CD14-positive monocyte (primary cell): ENCODE data around the gene MRPS9. TPM values are rescaled to one million over a fixed set of nuclear protein-coding genes. Genes with fewer than 3 reads are reported as not detected.

Experiments used
- DNase-seq, 3 donors: peaks; one replicate each; pipeline ENCODE4 v3.0.0-alpha.2; 2011 to 2022
- H2AFZ ChIP-seq: 2 replicates; pipeline ENCODE4 v1.6.0; 2012; ENCODE audit warnings: mild to moderate bottlenecking, low read depth, low read length, inconsistent platforms; ENCODE audit not compliant: insufficient read depth, poor library complexity, severe bottlenecking
- H3K27ac ChIP-seq, 2 donors: 1 replicate in 1 of 2; 2 replicates in 1 of 2; pipeline ENCODE4 v1.5.1; 2012 to 2013; ENCODE audit warnings: low read length in 2 of 2, control low read depth in 1 of 2, inconsistent platforms in 1 of 2, low read depth in 1 of 2, mild to moderate bottlenecking in 1 of 2
- H3K27me3 ChIP-seq, 2 donors: one replicate each; pipeline versions ENCODE4 v1.6.0 to v1.6.1; 2011 to 2013; ENCODE audit warnings: low read length in 2 of 2; ENCODE audit not compliant: control insufficient read depth in 2 of 2, insufficient read depth in 2 of 2
- H3K36me3 ChIP-seq, 2 donors: replicated peaks in 1 of 2; 1 replicate in 1 of 2; 2 replicates in 1 of 2; pipeline versions ENCODE4 v1.5.1 to v1.6.1; 2012 to 2013; ENCODE audit warnings: low read length in 2 of 2, control low read depth in 1 of 2, inconsistent platforms in 1 of 2, mild to moderate bottlenecking in 1 of 2; ENCODE audit not compliant: insufficient read depth in 2 of 2, control insufficient read depth in 1 of 2
- H3K4me1 ChIP-seq, 2 donors: 1 replicate in 1 of 2; 2 replicates in 1 of 2; pipeline versions ENCODE4 v1.5.1 to v1.6.1; 2012 to 2013; ENCODE audit warnings: low read length in 2 of 2, control low read depth in 1 of 2, inconsistent platforms in 1 of 2, mild to moderate bottlenecking in 1 of 2, moderate library complexity in 1 of 2; ENCODE audit not compliant: insufficient read depth in 2 of 2, control insufficient read depth in 1 of 2
- H3K4me2 ChIP-seq: replicated peaks from 2 replicates; pipeline ENCODE3; 2012; ENCODE audit warnings: low read length, moderate library complexity, mild to moderate bottlenecking; ENCODE audit not compliant: poor library complexity, severe bottlenecking; ENCODE audit errors: extremely low read depth
- H3K4me3 ChIP-seq, 3 experiments: fragments of 200-600 bp in 1 of 3; sonication (generic) in 1 of 3; replicated peaks in 1 of 3; 1 replicate in 2 of 3; 2 replicates in 1 of 3; pipeline ENCODE4 v1.5.1; 2011 to 2013; ENCODE audit warnings: low read length in 3 of 3, mild to moderate bottlenecking in 3 of 3, control low read depth in 2 of 3, low read depth in 2 of 3, inconsistent platforms in 1 of 3, moderate library complexity in 1 of 3
- H3K79me2 ChIP-seq: 2 replicates; pipeline ENCODE4 v1.6.0; 2012; ENCODE audit warnings: mild to moderate bottlenecking, control low read depth, inconsistent platforms, low read length, moderate library complexity; ENCODE audit not compliant: insufficient read depth
- H3K9ac ChIP-seq: 2 replicates; pipeline ENCODE4 v1.6.0; 2017; ENCODE audit warnings: low read length, mild to moderate bottlenecking; ENCODE audit not compliant: insufficient read depth, poor library complexity, severe bottlenecking
- H3K9me3 ChIP-seq, 2 donors: replicated peaks in 1 of 2; 1 replicate in 1 of 2; 2 replicates in 1 of 2; pipeline versions ENCODE4 v1.5.1 to v1.6.1; 2012 to 2013; ENCODE audit warnings: low read length in 2 of 2, control low read depth in 1 of 2; ENCODE audit not compliant: control insufficient read depth in 1 of 2, insufficient read depth in 1 of 2
- H4K20me1 ChIP-seq: 2 replicates; pipeline ENCODE4 v1.6.0; 2012; ENCODE audit warnings: mild to moderate bottlenecking, low read length, control low read depth, moderate library complexity; ENCODE audit not compliant: insufficient read depth
- H3K27ac Mint-ChIP-seq, 7 donors: one replicate each; pipeline ENCODE4 v1.8.0; 2020; ENCODE audit warnings: mild to moderate bottlenecking in 7 of 7, mixed read lengths in 7 of 7, moderate library complexity in 6 of 7, inconsistent platforms in 2 of 7
- H3K27me3 Mint-ChIP-seq, 3 donors: one replicate each; pipeline ENCODE4 v1.8.0; 2021 to 2022; ENCODE audit warnings: low read depth in 3 of 3, mild to moderate bottlenecking in 3 of 3, mixed read lengths in 3 of 3, moderate library complexity in 3 of 3, inconsistent platforms in 1 of 3
- H3K36me3 Mint-ChIP-seq, 2 donors: one replicate each; pipeline ENCODE4 v1.8.0; 2020; ENCODE audit warnings: mixed read lengths in 2 of 2, inconsistent platforms in 1 of 2, mild to moderate bottlenecking in 1 of 2
- H3K4me1 Mint-ChIP-seq: one replicate; pipeline ENCODE4 v1.8.0; 2020; ENCODE audit warnings: mild to moderate bottlenecking, mixed read lengths
- H3K4me3 Mint-ChIP-seq, 2 donors: one replicate each; pipeline ENCODE4 v1.8.0; 2020; ENCODE audit warnings: mild to moderate bottlenecking in 2 of 2, mixed read lengths in 2 of 2, moderate library complexity in 1 of 2
- H3K9me3 Mint-ChIP-seq, 7 donors: one replicate each; pipeline ENCODE4 v1.8.0; 2020 to 2022; ENCODE audit warnings: mixed read lengths in 7 of 7, mild to moderate bottlenecking in 6 of 7, moderate library complexity in 6 of 7, inconsistent platforms in 2 of 7
- WGBS: methylation state at CpG from one replicate; pipeline ENCODE4 v1.1.5; 2013; ENCODE audit warnings: missing lambda C conversion rate; ENCODE audit not compliant: insufficient coverage; 5-methylcytosine and 5-hydroxymethylcytosine counted together
- intact Hi-C, 2 donors: fragments of 100-400 bp; cut with micrococcal nuclease; formaldehyde crosslinking; loops; one replicate each; pipeline versions ENCODE4 v1.15.0 to v1.15.1; 2023
- polyA plus RNA-seq, 3 donors: library from polyadenylated mRNA; depleted of rRNA in 1 of 3; unstranded in 2 of 3; stranded (reverse) in 1 of 3; fragments of 300-500 nt in 2 of 3; fragments of >200 nt in 1 of 3; fragmentation: Illumina TruSeq in 2 of 3; gene quantifications; 1 replicate in 2 of 3; 2 replicates in 1 of 3; pipeline ENCODE4 v1.2.3, GENCODE V29; 2012 to 2021
- TF ChIP-seq, protein P1 (sequence below): fragments of 200-600 bp; IDR thresholded peaks from one replicate; pipeline ENCODE4 v1.8.0; 2022; ENCODE audit warnings: antibody characterized with exemption, mild to moderate bottlenecking

Gene MRPS9
- polyA plus RNA-seq, 3 donors = 9.9 to 12.5 (median 11.6) TPM

- Mint-ChIP-seq H3K36me3 (peaks cover 0 to 4% of the 10 kb centered on the region in 2 donors), H3K4me3 (no peak overlapping the region), H3K27ac (no peak overlapping the region), H3K9me3 (peaks cover 0 to 7% (median 3%) of the 10 kb centered on the region in 7 donors), H3K27me3 (peaks cover 34 to 43% (median 36%) of the 10 kb centered on the region in 3 donors), H3K4me1 (peaks cover 7% of the 10 kb centered on the region)
- Histone ChIP-seq H3K27ac (no peak overlapping the region), H3K9me3 (no peaks in the 10 kb centered on the region), H2AFZ (no peak overlapping the region), H3K27me3 (peaks cover 25 to 41% of the 10 kb centered on the region in 2 donors), H3K4me3 (no peak overlapping the region), H3K4me2 (no peak overlapping the region), H3K79me2 (no peaks in the 10 kb centered on the region), H3K36me3 (no peaks in the 10 kb centered on the region), H3K9ac (no peak overlapping the region), H3K4me1 (peaks cover 2 to 7% of the 10 kb centered on the region in 2 donors), H4K20me1 (no peaks in the 10 kb centered on the region)
- 50% methylated on average over 2 of the region's 4 CpGs for WGBS
- intact Hi-C loops = no loop called here
- no peak for DNase-seq
- TF ChIP-seq, protein P1, sequence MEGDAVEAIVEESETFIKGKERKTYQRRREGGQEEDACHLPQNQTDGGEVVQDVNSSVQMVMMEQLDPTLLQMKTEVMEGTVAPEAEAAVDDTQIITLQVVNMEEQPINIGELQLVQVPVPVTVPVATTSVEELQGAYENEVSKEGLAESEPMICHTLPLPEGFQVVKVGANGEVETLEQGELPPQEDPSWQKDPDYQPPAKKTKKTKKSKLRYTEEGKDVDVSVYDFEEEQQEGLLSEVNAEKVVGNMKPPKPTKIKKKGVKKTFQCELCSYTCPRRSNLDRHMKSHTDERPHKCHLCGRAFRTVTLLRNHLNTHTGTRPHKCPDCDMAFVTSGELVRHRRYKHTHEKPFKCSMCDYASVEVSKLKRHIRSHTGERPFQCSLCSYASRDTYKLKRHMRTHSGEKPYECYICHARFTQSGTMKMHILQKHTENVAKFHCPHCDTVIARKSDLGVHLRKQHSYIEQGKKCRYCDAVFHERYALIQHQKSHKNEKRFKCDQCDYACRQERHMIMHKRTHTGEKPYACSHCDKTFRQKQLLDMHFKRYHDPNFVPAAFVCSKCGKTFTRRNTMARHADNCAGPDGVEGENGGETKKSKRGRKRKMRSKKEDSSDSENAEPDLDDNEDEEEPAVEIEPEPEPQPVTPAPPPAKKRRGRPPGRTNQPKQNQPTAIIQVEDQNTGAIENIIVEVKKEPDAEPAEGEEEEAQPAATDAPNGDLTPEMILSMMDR = no peak
Observed at GRCh38 chr2:105141099-105141614, 103.3 kb downstream of the MRPS9 start.

- Histone ChIP-seq H3K9ac (no peak overlapping the region), H3K36me3 (no peaks in the 10 kb centered on the region), H3K9me3 (no peaks in the 10 kb centered on the region), H4K20me1 (no peaks in the 10 kb centered on the region), H2AFZ (no peak overlapping the region), H3K79me2 (no peaks in the 10 kb centered on the region), H3K27ac (no peak overlapping the region), H3K4me2 (no peak overlapping the region), H3K4me1 (peaks cover 2 to 7% of the 10 kb centered on the region in 2 donors), H3K27me3 (peaks cover 30 to 51% of the 10 kb centered on the region in 2 donors), H3K4me3 (no peak overlapping the region)
- no peak for DNase-seq
- intact Hi-C loops = no loop called here
- H3K36me3 Mint-ChIP-seq = peaks cover 0 to 4% of the 10 kb centered on the region in 2 donors
- peaks cover 36 to 48% (median 38%) of the 10 kb centered on the region in 3 donors for H3K27me3 Mint-ChIP-seq
- no peak overlapping the region for H3K27ac Mint-ChIP-seq
- 85% methylated on average over 3 of the region's 5 CpGs for WGBS
- H3K9me3 Mint-ChIP-seq = peaks cover 0 to 7% (median 3%) of the 10 kb centered on the region in 7 donors
- peak overlapping the region in 1 of 2 donors; percentile 26 for H3K4me3 Mint-ChIP-seq
- peaks cover 7% of the 10 kb centered on the region for H3K4me1 Mint-ChIP-seq
- TF ChIP-seq, protein P1 = no peak
Observed at GRCh38 chr2:105142239-105142638, 104.4 kb downstream of the MRPS9 start.
